ENCODE measurements around the gene CCDC97.

DNA sequence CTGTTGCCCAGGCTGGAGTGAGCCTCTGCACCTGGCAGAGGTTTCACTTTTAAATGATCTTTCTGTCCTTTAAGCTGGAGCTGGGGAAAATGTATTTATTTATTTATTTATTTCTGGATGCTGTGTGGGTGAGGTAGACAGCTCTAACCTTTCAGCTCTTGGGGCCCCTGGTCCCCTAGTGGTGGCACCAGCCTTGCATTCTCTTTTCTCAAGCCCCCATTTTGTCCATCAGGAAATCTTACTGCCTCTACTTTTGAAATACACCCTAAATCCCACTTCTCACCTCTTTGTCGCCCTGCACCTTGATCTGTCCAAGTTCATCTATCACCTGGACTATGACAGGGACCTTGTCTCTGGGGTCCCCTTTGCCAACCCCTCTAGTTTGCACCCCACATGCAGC is 56.1 kb downstream of the CCDC97 start:
- TF ChIP-seq, protein P1, sequence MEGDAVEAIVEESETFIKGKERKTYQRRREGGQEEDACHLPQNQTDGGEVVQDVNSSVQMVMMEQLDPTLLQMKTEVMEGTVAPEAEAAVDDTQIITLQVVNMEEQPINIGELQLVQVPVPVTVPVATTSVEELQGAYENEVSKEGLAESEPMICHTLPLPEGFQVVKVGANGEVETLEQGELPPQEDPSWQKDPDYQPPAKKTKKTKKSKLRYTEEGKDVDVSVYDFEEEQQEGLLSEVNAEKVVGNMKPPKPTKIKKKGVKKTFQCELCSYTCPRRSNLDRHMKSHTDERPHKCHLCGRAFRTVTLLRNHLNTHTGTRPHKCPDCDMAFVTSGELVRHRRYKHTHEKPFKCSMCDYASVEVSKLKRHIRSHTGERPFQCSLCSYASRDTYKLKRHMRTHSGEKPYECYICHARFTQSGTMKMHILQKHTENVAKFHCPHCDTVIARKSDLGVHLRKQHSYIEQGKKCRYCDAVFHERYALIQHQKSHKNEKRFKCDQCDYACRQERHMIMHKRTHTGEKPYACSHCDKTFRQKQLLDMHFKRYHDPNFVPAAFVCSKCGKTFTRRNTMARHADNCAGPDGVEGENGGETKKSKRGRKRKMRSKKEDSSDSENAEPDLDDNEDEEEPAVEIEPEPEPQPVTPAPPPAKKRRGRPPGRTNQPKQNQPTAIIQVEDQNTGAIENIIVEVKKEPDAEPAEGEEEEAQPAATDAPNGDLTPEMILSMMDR (IDR thresholded peaks at IDR 0.05), result no peak
- TF ChIP-seq POLR2A (IDR thresholded peaks at IDR 0.05; ENCODE audit: low read depth) (no peak), EP300 (IDR thresholded peaks at IDR 0.05) (no peak), POLR2AphosphoS5 (IDR thresholded peaks at IDR 0.05) (no peak)

Data from esophagus muscularis mucosa (tissue), 4 donors.